Tibial artery (tissue), 4 donors: Measurements from ENCODE around the gene RAD51B.

Source experiments
- DNase-seq, 2 donors: peaks; one replicate each; pipeline ENCODE4 v3.0.0-alpha.2; 2019
- H3K27ac ChIP-seq, 2 donors: fragments of 200-600 bp; sonication (generic) in 1 of 2; 1 replicate in 1 of 2; 2 replicates in 1 of 2; pipeline ENCODE4 v1.5.1; 2018 to 2019; ENCODE audit warnings: mild to moderate bottlenecking in 1 of 2
- H3K27me3 ChIP-seq, 2 donors: fragments of 200-600 bp; sonication (generic) in 1 of 2; one replicate each; pipeline versions ENCODE4 v1.5.1 to v1.6.0; 2016 to 2019
- H3K36me3 ChIP-seq, 3 donors: fragments of 200-600 bp; sonication (generic) in 2 of 3; one replicate each; pipeline ENCODE4 v1.5.1; 2016 to 2019; ENCODE audit warnings: mild to moderate bottlenecking in 2 of 3
- H3K4me1 ChIP-seq, 4 donors: fragments of 200-600 bp; sonication (generic) in 2 of 4; 1 replicate in 3 of 4; 2 replicates in 1 of 4; pipeline ENCODE4 v1.5.1; 2016 to 2019
- H3K4me3 ChIP-seq, 2 donors: fragments of 200-600 bp; sonication (generic) in 1 of 2; 1 replicate in 1 of 2; 2 replicates in 1 of 2; pipeline ENCODE4 v1.5.1; 2018 to 2019; ENCODE audit warnings: mild to moderate bottlenecking in 2 of 2
- H3K9me3 ChIP-seq, 3 donors: fragments of 200-600 bp; sonication (generic) in 1 of 3; one replicate each; pipeline ENCODE4 v1.5.1; 2016 to 2019
- intact Hi-C: fragments of 100-400 bp; cut with DNase I; formaldehyde crosslinking; loops from one replicate; pipeline ENCODE4 v1.15.0; 2023; ENCODE audit warnings: low total_unique reads
- TF ChIP-seq, protein P1 (sequence below), 2 experiments: fragments of 200-600 bp in 1 of 2; fragments of 450-650 bp in 1 of 2; IDR thresholded peaks; one replicate each; pipeline ENCODE4 v1.5.1; 2017 to 2019; ENCODE audit warnings: antibody characterized with exemption in 2 of 2, mild to moderate bottlenecking in 1 of 2, moderate library complexity in 1 of 2

Gene RAD51B

DNA sequence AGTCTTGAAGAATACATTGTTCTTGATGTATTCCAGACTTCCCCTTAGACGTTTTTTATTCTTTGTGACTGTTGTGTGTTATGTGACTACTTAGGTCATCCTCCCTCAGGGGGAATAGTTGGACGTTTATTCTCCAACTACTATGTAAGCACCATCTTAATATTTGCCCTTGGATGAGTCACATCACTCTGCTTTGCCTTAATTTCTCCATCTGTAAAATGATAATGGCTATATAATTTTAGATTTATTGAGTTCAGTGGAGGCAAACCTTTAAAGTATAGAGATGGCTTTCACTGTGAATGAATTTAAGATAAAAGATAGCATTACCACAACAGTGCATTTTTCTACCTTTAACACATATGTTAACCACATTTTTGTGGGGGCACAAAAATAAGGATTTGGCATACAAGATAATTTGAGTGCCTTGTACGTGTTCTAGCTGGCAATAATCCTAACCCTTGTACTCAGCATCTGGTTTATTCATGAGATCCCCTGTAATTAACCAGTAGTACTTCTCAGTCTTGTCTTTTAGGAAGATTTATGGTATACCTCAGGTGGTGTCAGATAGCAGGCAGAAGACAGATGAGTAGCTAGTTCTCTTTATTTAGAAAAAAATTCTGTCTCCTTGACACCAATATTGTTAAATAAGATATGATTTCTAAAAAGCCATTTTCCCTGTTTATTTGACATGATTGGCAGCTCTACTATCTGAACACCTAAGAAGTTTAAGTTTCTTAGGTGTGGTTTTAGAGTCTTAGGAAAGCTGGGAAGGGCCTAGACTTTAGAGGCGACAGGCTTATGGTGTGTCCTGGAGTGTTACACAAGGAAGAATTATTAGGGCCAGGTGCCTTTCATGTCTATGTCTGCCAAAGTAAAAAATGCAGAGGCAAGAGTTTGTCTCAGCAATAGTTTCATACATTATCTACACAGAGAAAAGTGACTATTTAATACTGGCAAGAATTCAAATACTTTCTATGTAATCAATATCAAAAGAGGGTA is 152.3 kb downstream of the RAD51B start:
- no peaks in the 10 kb centered on the region for H3K9me3 ChIP-seq
- H3K27ac ChIP-seq = no peak overlapping the region
- no peak overlapping the region for H3K4me3 ChIP-seq
- no peaks in the 10 kb centered on the region for H3K36me3 ChIP-seq
- TF ChIP-seq, protein P1, sequence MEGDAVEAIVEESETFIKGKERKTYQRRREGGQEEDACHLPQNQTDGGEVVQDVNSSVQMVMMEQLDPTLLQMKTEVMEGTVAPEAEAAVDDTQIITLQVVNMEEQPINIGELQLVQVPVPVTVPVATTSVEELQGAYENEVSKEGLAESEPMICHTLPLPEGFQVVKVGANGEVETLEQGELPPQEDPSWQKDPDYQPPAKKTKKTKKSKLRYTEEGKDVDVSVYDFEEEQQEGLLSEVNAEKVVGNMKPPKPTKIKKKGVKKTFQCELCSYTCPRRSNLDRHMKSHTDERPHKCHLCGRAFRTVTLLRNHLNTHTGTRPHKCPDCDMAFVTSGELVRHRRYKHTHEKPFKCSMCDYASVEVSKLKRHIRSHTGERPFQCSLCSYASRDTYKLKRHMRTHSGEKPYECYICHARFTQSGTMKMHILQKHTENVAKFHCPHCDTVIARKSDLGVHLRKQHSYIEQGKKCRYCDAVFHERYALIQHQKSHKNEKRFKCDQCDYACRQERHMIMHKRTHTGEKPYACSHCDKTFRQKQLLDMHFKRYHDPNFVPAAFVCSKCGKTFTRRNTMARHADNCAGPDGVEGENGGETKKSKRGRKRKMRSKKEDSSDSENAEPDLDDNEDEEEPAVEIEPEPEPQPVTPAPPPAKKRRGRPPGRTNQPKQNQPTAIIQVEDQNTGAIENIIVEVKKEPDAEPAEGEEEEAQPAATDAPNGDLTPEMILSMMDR (IDR thresholded peaks at IDR 0.05) = no peak
- H3K4me1 ChIP-seq = no peaks in the 10 kb centered on the region
- DNase-seq = no peak
- intact Hi-C loops = no loop called here
- H3K27me3 ChIP-seq = no peaks in the 10 kb centered on the region

- intact Hi-C loops = no loop called here
- H3K27me3 ChIP-seq = no peaks in the 10 kb centered on the region
- TF ChIP-seq, protein P1 (IDR thresholded peaks at IDR 0.05) = no peak
- no peaks in the 10 kb centered on the region for H3K9me3 ChIP-seq
- no peak overlapping the region for H3K4me3 ChIP-seq
- no peak for DNase-seq
- H3K27ac ChIP-seq = no peak overlapping the region
- no peaks in the 10 kb centered on the region for H3K36me3 ChIP-seq
- H3K4me1 ChIP-seq = peaks cover 0 to 9% (median 0%) of the 10 kb centered on the region in 4 donors
Measured at GRCh38 chr14:67973436-67973835, 153.9 kb downstream of the RAD51B start.

- Histone ChIP-seq H3K36me3 (no peaks in the 10 kb centered on the region), H3K27ac (no peak overlapping the region), H3K9me3 (no peaks in the 10 kb centered on the region), H3K27me3 (no peaks in the 10 kb centered on the region), H3K4me3 (no peak overlapping the region), H3K4me1 (peaks cover 0 to 9% (median 0%) of the 10 kb centered on the region in 4 donors)
- intact Hi-C loops = no loop called here
- DNase-seq = no peak
- TF ChIP-seq, protein P1 (IDR thresholded peaks at IDR 0.05) = no peak
Measured at GRCh38 chr14:67975470-67975869, 155.9 kb downstream of the RAD51B start.

- H3K27ac ChIP-seq = no peak overlapping the region
- H3K36me3 ChIP-seq = no peaks in the 10 kb centered on the region
- TF ChIP-seq, protein P1 (IDR thresholded peaks at IDR 0.05) = no peak
- peaks cover 0 to 9% (median 0%) of the 10 kb centered on the region in 4 donors for H3K4me1 ChIP-seq
- H3K27me3 ChIP-seq = no peaks in the 10 kb centered on the region
- DNase-seq = no peak
- intact Hi-C loops = no loop called here
- no peak overlapping the region for H3K4me3 ChIP-seq
- no peaks in the 10 kb centered on the region for H3K9me3 ChIP-seq
Measured at GRCh38 chr14:67977434-67978034, 158.0 kb downstream of the RAD51B start.

DNA sequence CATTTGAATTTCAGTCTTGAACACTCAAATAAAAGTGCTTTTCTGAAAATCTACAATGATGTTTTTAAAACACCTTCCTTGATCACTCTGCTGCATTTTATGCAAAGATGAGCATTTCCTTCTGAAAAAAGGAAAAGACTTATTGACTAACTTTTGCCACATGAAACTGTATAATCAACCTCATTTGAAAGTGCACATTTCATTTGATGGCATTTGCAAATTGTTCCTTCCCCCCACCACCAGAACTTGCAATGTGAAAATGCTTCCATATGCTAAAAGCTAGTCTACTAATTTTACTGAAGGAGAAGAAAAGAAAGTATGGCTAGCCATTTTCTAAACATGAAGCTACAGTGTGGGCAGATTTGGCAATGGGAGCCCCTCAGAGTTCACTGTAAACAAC is 159.2 kb downstream of the RAD51B start:
- Histone ChIP-seq H3K27ac (no peak overlapping the region), H3K27me3 (no peaks in the 10 kb centered on the region), H3K9me3 (no peaks in the 10 kb centered on the region), H3K36me3 (no peaks in the 10 kb centered on the region), H3K4me1 (peaks cover 0 to 9% (median 0%) of the 10 kb centered on the region in 4 donors), H3K4me3 (no peak overlapping the region)
- intact Hi-C loops = no loop called here
- TF ChIP-seq, protein P1 (IDR thresholded peaks at IDR 0.05) = no peak
- DNase-seq = no peak
